GM18498 (cell line): ENCODE data around the gene PDPK1.
"Not testable (repeated sequence)": the region's sequence is repeated elsewhere in the genome, so short reads cannot be mapped to it uniquely, and the experiment has no call there.

Source experiments
- ATAC-seq: cut with Tn5 transposase; IDR thresholded peaks from one replicate; pipeline ENCODE4 v1.9.1; 2021; ENCODE audit warnings: mild to moderate bottlenecking, moderate library complexity; ENCODE audit not compliant: unreplicated experiment

Gene PDPK1

DNA sequence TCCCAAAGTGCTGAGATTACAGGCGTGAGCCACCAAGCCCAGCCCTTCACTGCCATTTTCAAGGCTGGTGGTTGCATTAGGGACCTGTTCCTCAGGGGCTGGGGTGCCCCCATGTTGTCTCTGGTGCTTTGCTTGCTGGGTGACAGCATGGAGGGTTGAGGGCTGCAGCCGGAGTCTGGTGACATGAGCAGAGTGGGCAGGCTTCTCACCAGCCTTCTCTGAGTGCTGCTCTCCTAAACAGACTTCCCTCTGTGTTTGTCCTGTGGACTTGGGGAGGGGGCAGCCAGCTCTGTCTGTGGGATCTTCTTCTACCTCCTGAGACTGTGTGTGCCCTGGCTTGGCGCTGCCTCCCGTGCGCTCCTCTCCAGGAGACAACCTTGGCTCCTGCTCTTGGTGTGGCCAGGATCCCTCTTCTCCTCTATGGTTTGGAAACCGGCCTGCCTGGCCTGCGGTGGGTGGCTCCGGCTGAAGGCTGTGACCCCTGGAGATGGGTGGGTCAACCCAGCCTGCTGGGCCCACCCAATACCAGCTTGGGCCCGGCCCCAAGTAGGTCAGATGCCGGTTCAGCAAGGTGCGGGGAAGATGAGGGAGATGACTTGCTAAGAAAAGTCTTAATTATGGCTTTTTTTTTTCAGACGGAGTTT, 72.1 kb downstream of the PDPK1 start:
- no peak for ATAC-seq

DNA sequence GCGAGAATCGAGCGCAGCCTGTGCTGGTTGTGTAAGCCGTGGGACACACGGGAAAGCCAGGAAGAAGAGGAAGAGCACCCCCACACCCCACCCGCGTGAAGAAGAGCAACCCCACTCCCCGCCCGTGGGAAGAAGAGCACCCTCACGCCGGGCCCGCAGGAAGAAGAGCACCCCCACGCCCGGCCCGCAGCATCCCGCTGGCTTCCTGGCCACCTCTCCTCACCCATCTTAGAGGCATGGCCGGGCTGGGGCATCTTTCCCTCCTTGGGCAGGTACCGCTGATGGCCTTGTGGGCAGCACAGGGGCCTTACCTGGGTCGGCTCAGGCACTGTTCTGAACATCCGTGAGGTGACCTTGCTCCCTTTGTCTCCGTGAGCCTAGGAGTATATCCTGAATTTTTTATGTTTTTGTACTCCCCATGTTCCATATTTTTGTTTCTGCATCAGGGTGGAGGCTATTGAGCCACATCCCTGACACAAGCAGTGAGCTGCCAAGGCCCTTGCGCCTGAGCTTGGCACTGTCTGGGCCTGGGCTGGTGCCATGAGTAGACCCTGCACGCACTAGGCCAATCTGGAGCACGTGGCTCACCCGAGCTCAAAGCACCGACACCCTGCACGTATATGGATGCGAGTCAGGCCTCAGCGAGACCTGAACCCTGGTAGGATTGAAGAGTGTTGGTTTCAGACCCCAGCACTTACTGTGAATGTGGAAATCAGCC, 73.1 kb downstream of the PDPK1 start:
- ATAC-seq = no peak

DNA sequence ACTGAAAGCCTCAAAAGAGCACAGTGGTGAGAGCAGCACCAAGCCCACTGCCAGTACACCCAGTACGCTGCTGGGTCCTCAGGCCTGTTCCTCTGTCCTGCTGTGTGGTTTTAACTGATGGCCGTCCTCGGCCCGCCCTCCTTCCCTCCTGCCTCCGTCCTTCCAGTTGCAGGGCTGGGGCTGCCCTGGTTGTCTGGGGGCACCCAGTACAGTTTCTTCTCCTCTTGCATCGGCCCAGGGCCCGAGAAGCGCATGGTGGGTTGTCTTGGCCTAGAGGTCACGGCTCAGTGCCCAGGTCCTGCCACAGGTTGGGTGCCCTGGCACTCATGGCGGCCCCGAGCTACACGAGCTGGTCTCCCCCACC, 73.7 kb downstream of the PDPK1 start:
- ATAC-seq = no peak

DNA sequence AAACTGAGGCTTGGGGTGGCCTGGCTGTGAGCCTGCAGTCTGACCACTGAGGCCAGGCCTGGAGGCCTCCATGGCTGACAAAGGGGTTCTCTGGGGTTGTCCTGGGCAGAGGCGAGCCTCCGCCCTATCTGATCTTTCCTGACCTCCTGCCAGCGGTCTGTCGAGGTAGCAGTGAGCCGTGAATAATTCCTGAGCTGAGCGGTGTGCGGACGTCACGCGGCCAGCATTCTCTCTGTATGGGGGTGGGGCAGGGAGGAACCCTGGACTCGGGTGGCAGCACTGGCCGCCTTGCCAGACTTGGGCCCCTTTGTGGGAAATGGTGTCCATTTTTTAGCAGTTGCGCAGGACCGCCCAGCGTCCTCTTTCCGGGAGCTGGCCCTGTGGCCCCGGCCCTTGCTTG, 74.1 kb downstream of the PDPK1 start:
- ATAC-seq = not testable (repeated sequence)

DNA sequence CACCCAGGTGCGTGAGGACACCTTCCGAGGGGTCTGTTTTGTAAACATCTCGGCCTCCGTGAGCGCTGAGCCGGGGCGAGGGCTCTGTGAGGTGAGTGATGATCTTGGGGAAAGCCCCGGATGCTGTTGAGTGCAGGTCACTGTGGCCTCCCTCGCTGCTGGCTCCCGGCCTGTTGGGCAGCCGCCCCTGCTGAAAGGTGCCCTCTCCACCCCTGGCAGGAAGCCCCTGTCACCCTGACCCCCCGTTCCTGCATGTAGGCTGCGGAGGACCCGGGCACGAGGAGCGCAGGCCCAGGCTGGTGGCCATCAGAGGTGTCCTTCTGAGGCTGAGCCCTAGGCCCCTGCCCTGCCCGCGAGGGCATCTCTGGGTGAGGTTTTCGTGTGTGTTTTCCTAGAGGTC, 75.4 kb downstream of the PDPK1 start:
- not testable (repeated sequence) for ATAC-seq

DNA sequence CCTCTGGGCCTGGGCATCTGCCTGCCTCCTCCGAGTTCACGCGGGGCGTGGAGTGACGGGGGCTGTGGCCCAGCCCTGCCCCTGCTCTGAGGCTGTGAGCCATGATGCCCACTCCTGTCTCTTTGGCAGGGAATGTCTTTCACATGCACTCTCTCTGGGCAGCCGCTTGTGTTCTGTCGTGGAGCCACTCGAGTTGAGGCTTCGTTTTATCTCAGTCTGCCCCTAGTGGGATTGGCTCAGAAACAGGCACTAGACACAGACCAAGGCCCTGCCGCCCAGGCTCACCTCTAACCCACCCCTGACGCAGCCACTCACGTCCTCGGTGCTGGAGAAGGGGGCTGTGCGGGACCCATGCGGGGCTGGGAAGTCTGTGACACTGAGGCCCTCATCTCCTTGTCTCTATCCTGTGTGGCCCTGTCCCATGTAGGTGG, 77.0 kb downstream of the PDPK1 start:
- ATAC-seq = no peak

DNA sequence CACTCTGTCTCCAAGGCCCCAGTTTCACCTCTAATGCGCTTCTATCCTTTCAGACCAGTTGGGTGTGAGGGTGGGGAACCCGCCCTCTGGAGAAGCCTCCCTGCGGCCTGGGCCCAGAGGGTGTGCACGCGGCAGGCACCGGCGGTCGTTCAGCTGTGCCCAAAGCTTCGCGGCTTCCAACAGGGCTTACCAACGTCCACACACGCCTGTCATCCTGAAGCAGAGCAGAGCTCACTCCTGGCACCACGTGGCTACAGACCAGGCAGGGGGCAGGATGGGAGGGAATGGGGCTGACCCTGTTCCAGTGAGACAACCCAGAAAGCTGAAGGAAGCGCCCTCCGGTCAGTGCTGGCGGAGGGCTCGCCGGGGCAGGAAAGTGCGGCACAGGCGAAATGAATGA, 81.1 kb downstream of the PDPK1 start:
- not testable (repeated sequence) for ATAC-seq

DNA sequence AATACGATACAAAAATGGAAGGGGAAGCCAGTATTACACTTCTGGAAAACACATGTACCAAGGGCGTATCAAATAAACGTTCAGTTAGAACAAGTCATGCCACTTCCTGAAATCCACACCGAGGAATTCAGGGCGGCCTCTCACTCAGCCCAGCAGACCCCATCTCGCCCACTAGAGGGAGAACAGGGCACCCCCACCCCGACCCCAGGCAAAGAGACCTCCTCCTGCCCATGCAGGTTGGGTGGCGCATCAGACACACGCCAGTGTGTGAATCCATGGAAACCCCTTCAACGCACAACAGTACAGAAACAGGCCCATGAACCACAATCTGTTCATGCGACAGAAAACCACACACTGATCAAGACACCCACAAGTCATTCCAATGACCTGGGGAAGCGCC, 81.8 kb downstream of the PDPK1 start:
- ATAC-seq = not testable (repeated sequence)

DNA sequence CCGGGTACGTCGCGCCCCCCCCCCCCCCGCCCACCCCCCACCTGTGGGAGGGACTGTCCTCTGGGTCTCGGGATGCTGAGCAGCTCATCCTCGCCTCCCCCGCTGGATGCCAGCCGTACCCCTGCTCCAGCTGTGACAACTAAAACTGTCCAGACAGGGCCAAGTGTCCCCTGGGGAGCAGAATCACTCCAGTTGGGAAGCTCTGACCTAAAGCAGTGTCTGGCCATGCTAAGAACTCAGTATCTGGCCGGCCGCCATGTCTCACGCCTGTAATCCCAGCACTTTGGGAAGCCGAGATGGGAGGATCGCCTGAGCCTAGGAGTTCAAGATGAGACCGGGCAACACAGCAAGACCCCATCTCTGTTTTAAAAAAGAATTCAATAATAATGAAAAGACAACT, 83.0 kb downstream of the PDPK1 start:
- not testable (repeated sequence) for ATAC-seq

DNA sequence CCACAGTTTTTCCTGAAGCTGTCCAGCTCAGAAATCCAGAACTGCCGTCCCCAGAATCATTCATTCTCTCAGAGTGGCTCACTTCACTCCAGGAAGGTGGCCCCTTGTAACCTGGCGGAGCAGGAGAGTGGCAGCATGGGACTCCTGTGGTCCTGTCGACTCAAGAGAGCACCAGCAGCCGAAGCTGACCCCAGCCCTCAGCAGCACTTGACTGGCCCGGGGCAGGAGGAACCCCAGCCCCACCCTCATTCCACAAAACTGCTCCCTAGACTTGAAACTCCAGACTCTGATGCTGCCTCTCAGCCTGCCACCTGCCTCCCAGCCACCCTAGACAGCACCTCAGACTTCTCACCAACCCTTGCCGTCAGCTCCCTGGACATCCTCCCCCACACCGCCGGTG, 83.6 kb downstream of the PDPK1 start:
- ATAC-seq = not testable (repeated sequence)

DNA sequence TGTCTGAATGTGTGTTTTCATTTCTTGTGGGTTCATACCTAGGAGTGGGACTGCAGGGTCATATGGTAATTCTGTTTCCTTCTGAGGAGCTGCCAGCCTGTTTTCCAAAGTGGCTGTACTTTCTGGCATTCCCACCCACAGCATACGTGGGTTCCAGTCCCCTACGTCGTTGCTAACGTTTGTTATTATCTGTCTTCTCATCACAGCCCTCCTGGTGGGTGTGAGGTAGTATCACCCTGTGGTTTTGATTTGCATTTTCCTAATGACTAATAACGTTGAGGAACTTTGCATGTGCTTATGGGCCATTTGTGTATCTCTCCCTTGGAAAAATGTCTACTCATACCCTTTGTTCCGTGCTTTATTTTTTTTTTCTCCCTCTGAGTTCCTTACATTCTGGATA, 89.3 kb downstream of the PDPK1 start:
- not testable (repeated sequence) for ATAC-seq

DNA sequence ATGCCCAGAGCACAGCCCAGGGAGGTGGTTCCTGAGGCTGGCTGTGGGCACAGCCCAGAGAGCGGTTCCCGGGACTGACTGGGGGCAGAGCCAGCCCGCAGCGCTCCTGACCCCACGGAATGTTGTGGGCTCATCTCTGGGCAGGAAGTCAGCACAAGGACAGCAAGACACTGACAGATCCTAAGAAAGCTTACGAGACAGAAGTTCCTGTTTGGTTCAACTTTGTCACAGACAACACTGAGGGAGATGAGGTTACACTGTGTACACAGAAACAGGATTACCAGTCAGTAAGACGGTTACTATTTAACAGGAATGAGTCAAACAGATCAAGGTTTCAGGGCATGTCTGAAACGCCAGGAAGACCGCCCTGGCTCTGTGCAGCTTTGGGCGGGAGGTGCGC, 93.4 kb downstream of the PDPK1 start:
- not testable (repeated sequence) for ATAC-seq

DNA sequence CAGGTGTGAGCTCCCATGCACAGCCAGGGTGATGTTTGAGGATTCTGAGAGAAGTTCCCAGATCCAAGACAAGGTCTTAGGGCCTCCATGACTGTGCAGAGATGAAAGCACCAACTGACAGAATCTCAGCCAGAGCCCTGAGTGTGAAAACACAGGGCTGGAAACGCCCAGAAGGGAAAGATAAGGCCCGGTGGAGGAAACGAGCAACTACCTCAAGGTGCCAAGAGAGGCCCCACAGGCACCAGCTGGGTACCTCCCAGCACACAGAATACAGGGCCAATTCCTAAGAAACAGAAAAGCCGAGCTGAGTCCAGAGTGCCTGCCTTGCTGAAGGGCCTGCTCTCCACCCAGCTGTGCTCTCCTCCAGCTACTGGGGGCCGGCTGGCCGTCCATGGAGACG, 94.5 kb downstream of the PDPK1 start:
- ATAC-seq = not testable (repeated sequence)

DNA sequence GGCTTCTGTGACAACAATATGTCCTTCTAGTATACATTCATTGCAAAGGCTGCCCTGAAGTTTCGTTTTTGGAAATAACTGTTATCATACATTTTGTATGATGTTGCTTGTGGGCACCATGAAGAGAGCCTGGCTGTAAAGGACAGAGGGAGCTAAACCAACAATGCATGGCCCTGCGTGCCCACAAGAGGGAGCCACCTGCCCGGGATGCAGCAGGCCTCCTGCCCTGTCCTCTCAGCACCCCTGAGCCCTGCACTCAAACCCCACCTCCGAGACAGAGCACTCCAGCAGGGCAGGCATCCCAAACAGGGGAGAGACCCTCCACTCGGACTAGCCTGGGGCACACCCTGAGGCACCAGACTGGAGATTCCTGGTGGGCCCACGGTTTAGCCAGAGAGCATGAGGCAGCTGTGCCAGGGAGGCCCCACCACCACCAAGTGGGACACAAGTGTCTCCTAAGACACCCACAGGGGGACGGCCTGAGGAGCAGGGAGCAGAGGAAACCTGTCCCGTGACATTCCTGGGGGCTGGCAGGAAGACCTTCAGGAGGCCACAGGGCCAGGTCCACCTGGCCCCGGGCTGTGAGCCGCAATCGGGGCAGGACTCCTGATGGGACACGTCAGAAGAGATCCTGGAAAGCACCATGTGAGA, 101.4 kb downstream of the PDPK1 start:
- ATAC-seq = not testable (repeated sequence)

DNA sequence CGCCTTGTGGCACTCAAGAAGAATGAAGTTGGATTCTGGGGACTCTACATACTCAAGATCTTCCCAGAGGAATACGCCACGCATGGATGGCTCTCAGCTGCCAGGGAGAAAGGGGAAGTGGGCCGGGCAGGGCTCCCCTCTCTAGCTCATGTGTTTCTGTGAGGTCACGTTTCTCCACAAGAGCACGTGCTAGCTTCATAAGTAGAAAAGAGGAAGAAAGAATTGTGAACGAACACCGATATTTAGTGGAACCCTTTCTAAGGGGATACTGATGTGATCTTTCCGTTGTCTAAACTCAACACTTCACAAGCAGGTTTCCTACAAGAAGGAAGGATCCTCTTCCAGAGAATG, 101.9 kb downstream of the PDPK1 start:
- not testable (repeated sequence) for ATAC-seq

DNA sequence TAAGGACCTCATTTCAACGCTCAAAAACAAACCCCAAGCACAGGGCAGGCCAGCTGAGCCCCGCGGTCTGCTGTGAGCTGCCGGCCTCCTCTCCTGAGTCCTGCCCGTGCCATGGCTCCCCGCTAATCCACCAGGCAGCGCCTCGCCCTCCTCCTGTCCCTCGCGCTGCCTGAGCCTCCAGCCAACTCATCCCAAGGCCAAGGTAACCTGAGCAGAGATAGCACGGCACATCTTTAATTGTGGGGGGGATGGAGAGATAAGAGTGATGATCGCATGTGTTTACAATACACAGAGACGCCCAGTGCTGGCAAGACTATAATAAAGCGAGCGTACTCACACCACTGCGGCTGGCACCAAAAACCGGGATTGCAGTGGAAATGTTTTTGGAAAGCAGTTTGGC, 104.7 kb downstream of the PDPK1 start:
- not testable (repeated sequence) for ATAC-seq

DNA sequence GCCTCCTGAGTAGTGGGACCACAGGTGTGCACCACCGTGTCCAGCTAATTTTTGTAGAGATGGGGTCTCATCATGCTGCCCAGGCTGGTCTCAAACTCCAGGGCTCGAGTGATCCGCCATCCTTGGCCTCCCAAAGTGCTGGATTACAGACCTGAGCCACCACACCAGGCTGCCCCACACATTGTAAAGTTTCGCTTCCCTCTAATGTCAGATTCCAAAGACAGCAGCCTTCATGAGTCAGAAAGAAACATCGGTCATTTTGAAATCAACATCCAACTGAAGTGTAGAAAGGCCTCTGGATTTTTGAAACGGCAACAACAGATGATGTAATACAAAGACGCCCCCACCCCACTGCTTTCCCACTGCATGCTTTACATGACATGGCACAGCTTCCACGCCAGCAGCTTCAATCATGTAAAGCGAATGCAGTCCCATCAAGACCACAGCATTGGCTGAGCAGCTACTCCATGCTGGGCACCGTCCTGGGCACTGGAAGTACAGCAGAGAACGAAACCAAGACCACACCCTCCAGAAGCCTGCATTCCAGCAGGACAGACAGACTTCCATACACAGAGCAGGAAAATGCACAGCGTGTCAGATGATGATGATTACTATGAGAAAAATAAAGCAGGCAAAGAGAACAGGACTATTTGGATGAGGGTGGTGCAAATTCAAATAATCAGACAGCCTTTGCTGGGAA, 107.1 kb downstream of the PDPK1 start:
- ATAC-seq = not testable (repeated sequence)

DNA sequence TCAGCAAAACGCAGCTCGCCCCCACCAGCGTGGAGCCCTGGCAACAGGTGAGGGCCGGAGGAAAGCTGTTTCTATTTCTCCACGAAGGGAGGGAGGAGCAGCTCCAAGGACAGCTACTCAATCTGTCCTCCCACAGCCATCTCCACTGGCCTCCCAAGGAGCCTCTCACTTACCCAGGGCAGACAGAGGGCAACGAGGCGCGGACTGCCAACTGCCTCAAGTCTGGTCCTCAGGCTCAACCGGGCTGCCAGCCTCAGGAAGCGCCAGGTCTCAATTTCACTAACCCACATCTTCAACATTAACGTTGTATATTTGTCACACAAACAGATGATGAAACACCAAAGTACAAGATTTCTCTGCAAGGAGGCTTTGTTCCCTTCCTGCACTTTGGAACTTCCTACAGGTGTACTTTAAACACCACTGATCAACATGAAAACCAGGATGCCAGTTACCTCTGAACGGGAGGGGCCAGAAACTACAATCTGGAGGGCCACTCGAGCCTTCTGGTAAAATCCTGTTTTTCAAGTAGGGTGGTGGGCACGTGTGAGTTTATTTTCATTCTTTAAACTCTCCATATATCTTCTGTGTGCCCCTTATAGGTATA, 113.5 kb downstream of the PDPK1 start:
- not testable (repeated sequence) for ATAC-seq
